Adrenal gland (tissue), 12 donors: ENCODE results near the gene DUSP7. TPM values are rescaled to one million over a fixed set of nuclear protein-coding genes. Genes with fewer than 3 reads are reported as not detected.

ENCODE experiments used
- DNase-seq, 7 donors: peaks; one replicate each; pipeline ENCODE4 v3.0.0-alpha.2; 2019 to 2020
- H3K27ac ChIP-seq, 5 donors: fragments of 200-600 bp; sonication (generic) in 4 of 5; 1 replicate in 3 of 5; 2 replicates in 2 of 5; pipeline versions ENCODE4 v1.5.1 to v1.8.0; 2016 to 2020; ENCODE audit warnings: mild to moderate bottlenecking in 1 of 5
- H3K27me3 ChIP-seq: fragments of 200-600 bp; 2 replicates; pipeline ENCODE4 v1.8.0; 2021
- H3K36me3 ChIP-seq, 2 donors: fragments of 200-600 bp; replicated peaks in 1 of 2; 1 replicate in 1 of 2; 2 replicates in 1 of 2; pipeline versions ENCODE4 v1.5.1 to v1.8.0; 2018 to 2022
- H3K4me1 ChIP-seq, 2 donors: fragments of 200-600 bp; replicated peaks in 1 of 2; 1 replicate in 1 of 2; 2 replicates in 1 of 2; pipeline versions ENCODE4 v1.5.1 to v1.8.0; 2018 to 2021
- H3K4me3 ChIP-seq, 4 donors: fragments of 200-600 bp; sonication (generic) in 3 of 4; one replicate each; pipeline ENCODE4 v1.5.1; 2016 to 2018
- H3K9me3 ChIP-seq, 3 donors: fragments of 200-600 bp; sonication (generic) in 1 of 3; replicated peaks in 1 of 3; 1 replicate in 2 of 3; 2 replicates in 1 of 3; pipeline versions ENCODE4 v1.5.1 to v1.8.0; 2016 to 2021
- POLR2A ChIP-seq, 2 donors: fragments of 450-650 bp; IDR thresholded peaks; one replicate each; pipeline ENCODE4 v1.6.1; 2017; ENCODE audit warnings: antibody characterized with exemption in 2 of 2, mild to moderate bottlenecking in 2 of 2, moderate library complexity in 1 of 2
- WGBS, 4 donors: extraction: QIAGEN DNeasy Blood & Tissue Kit in 2 of 4; methylation state at CpG; one replicate each; pipeline versions ENCODE4 v1.1.5 to v1.1.7; 2013 to 2017; 5-methylcytosine and 5-hydroxymethylcytosine counted together
- intact Hi-C, 2 donors: fragments of 100-400 bp; cut with DNase I; formaldehyde crosslinking; loops; one replicate each; pipeline versions ENCODE4 v1.14.1 to v1.15.0; 2022 to 2023
- polyA plus RNA-seq, 3 donors: library from polyadenylated mRNA; stranded (reverse); fragments of 200-250 nt in 2 of 3; fragments of 350-450 nt in 1 of 3; fragmentation: Illumina TruSeq in 1 of 3; extraction: RNeasy Lipid Tissue Mini Kit (QIAGEN cat#74804) in 1 of 3; gene quantifications; one replicate each; pipeline ENCODE4 v1.2.3, GENCODE V29; 2013 to 2014
- total RNA-seq, 9 donors: library from RNA; depleted of rRNA in 4 of 9; stranded (reverse); fragments of >200 nt in 4 of 9; fragments of 120-200 nt in 1 of 9; fragmentation: NEBNext Ultra II Directional in 1 of 9; extraction: Animal tissue kit (Norgen Biotek cat#: 25700) in 1 of 9; gene quantifications; one replicate each; pipeline versions ENCODE4 v1.1.0 to v1.2.4, GENCODE V29; 2013 to 2023
- TF ChIP-seq, protein P1 (sequence below), 6 experiments: fragments of 450-650 bp in 4 of 6; fragments of 200-600 bp in 2 of 6; sonication (generic) in 1 of 6; IDR thresholded peaks; 1 replicate in 5 of 6; 2 replicates in 1 of 6; pipeline versions ENCODE4 v1.5.1 to v1.8.0; 2016 to 2021; ENCODE audit warnings: antibody characterized with exemption in 6 of 6, mild to moderate bottlenecking in 2 of 6, moderate library complexity in 1 of 6
- donor health status: healthy with polysubstance abuse.
- donor health status: Bipolar disorder and iron deficiency.
- donor health status: DM: yes; HTN: yes; CAD: no.
- donor health status: DM: no; HTN: no; CAD: no.
- donor health status: DM: no; HTN: no; CAD: no.
- donor health status: DM: yes; HTN: yes; CAD: no.

The DUSP7 gene
- total and polyA plus RNA-seq, 12 donors, result 5.5 to 35.0 (median 14.4) TPM

DNA sequence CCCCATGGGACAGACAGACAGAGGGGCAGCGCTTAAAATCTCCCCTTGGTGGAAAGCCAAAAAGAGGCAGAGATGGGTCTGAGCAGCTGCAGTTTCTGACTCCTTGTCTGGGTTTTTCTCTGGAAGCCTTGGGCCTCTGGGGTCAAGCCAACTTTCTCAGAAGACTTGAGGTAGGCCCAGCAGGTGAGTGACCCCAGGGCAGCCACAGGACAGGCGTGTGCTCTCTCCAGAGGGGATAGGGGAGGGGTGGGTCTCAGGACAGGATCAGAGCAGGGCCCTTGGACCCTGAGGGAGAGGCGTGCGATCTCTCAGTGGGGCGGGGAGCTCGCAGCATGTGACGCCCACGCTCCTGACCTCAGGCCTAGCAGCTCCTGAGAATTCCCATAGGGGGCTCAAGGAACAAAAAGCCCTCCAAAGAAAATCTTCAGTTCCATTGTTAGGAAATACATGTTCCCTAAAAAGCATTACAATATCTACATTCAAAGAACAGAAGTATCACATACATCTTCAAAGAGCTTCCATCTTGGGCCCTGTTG is 34.6 kb upstream of the DUSP7 start:
- 81 to 97% (median 89%) methylated on average over 5 to 8 of the region's 8 CpGs for WGBS, 4 donors
- TF ChIP-seq, protein P1, sequence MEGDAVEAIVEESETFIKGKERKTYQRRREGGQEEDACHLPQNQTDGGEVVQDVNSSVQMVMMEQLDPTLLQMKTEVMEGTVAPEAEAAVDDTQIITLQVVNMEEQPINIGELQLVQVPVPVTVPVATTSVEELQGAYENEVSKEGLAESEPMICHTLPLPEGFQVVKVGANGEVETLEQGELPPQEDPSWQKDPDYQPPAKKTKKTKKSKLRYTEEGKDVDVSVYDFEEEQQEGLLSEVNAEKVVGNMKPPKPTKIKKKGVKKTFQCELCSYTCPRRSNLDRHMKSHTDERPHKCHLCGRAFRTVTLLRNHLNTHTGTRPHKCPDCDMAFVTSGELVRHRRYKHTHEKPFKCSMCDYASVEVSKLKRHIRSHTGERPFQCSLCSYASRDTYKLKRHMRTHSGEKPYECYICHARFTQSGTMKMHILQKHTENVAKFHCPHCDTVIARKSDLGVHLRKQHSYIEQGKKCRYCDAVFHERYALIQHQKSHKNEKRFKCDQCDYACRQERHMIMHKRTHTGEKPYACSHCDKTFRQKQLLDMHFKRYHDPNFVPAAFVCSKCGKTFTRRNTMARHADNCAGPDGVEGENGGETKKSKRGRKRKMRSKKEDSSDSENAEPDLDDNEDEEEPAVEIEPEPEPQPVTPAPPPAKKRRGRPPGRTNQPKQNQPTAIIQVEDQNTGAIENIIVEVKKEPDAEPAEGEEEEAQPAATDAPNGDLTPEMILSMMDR (IDR thresholded peaks at IDR 0.05), result no peak
- TF ChIP-seq POLR2A (IDR thresholded peaks at IDR 0.05), result no peak
- Histone ChIP-seq H3K4me1 (peaks cover 0 to 22% of the 10 kb centered on the region in 2 donors), H3K27ac (peak overlapping the region in 1 of 5 donors; percentile 63), H3K9me3 (no peaks in the 10 kb centered on the region), H3K4me3 (no peak overlapping the region), H3K36me3 (no peaks in the 10 kb centered on the region), H3K27me3 (no peaks in the 10 kb centered on the region)
- DNase-seq, result no peak
- intact Hi-C loops, result no loop called here

DNA sequence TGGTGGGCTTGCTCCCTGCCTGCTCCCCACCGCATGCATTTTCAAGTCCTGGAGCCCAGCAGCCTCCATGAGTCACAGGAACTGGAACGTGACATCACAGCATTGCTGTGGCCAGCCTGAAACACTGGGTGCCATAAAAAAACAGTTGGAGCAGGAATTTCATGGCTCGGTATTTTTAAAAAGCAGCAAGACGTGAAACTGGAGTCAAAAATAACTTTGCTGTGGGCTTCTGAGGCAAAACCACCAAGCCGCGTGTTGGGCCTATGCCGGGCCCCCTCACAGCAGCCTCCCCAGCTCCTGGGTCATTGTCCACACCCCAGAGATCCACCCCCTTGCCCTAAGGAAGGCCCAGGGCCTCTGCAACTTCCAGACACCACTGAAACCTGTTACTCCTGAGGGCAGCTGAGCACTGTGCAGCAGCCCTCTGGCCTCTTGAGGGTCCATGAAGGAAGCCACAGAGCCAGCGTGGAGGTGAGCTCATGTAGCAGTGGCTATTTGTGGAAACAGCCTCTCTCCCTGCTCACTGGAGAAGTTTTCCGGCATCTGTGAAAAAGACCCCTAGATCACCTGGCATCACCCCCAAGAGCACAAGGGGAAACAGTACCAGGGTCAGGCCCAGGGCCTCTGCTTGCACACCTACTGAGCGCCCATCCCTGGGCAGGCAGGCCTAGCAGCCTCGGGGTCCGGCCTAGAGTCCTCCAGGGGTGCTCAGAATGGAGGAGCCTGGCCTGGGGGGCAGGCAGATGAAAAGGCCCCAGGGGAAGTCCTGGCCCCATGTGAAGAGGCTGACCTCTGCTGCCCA is 34.0 kb upstream of the DUSP7 start:
- Histone ChIP-seq H3K27ac (peak overlapping the region in 3 of 5 donors; percentile 34 to 76 (median 63)), H3K36me3 (no peaks in the 10 kb centered on the region), H3K9me3 (no peaks in the 10 kb centered on the region), H3K4me3 (no peak overlapping the region), H3K4me1 (peaks cover 0 to 22% of the 10 kb centered on the region in 2 donors), H3K27me3 (no peaks in the 10 kb centered on the region)
- intact Hi-C loops, result no loop called here
- WGBS, 4 donors, result 64 to 74% (median 70%) methylated on average over 10 to 12 of the region's 12 CpGs
- peak in 5 of 7 donors; percentile 40 to 58 (median 42) for DNase-seq
- TF ChIP-seq POLR2A (IDR thresholded peaks at IDR 0.05), result no peak
- TF ChIP-seq, protein P1 (IDR thresholded peaks at IDR 0.05), result no peak

DNA sequence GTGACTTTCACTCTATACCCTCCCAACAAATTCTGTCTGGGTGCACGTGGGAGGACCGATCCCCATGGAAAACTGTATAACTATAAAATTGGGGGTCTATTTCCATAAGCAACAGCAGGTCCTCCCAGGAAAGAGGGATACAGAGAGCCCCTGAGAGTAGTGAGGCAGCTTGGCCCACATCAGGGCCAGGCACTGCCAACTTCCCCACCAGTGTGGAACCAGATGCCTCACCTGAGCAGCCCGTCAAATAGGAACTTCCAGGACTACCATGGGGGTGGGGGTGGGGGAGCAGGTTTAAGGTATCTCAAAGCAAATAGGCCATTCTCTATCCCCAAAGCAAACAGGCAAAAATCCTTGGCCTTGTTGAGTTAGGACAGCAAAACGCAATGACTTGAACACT is 33.3 kb upstream of the DUSP7 start:
- TF ChIP-seq POLR2A (IDR thresholded peaks at IDR 0.05), result no peak
- TF ChIP-seq, protein P1 (IDR thresholded peaks at IDR 0.05), result no peak
- 86 to 96% (median 90%) methylated on average over 4 of the region's 4 CpGs for WGBS, 4 donors
- no peaks in the 10 kb centered on the region for H3K36me3 ChIP-seq
- no peak overlapping the region for H3K4me3 ChIP-seq
- H3K9me3 ChIP-seq, result no peaks in the 10 kb centered on the region
- H3K27me3 ChIP-seq, result no peaks in the 10 kb centered on the region
- no peak for DNase-seq
- peaks cover 0 to 22% of the 10 kb centered on the region in 2 donors for H3K4me1 ChIP-seq
- peak overlapping the region in 2 of 5 donors; percentile 63 to 76 for H3K27ac ChIP-seq
- intact Hi-C loops, result no loop called here

DNA sequence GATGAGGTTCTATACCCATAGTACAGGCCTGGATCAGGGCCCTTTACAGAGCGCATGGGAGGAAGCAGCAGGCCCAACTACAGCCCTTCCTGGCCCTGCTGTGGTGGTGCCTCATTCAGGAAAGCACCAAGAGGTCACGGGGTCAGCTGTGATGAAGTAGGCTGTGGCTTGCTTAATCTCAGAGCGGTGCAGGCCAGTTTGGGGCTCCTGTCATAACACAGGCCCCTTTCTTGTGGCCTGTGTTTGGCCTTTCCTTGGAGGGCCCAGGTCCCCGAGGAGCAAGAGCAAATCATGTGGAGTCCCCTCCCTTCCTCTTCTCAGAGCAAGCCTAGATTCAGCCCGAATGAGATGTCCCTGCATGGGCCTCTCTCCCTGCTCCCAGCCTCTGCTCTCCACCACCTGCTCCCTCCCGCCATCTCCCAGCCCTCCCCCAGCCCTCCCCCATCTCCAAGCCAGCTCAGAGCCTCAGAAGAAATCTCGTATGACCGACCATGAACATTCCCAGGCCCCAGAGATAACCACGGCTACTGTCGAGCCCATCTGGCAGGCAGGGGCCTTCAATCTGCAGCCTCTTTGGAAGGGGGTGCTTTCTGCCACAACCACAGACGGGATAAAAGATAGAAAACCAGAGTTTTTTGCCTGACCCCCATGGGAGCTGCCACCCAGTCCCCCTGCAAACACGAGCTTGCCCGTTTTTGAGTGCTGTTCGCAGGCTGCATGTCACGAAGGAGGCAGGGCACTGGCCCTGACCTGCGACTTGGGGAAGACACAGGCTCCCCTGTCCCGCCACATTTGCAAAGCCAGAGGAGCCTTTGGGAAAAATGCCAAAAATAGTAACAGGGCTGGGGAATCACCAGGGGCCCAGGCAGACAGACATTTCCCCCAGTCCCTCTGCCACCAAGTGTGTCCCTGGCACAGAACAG is 32.3 kb upstream of the DUSP7 start:
- no peak for TF ChIP-seq POLR2A (IDR thresholded peaks at IDR 0.05)
- TF ChIP-seq, protein P1 (IDR thresholded peaks at IDR 0.05), result no peak
- Histone ChIP-seq H3K4me3 (no peak overlapping the region), H3K9me3 (no peaks in the 10 kb centered on the region), H3K36me3 (no peaks in the 10 kb centered on the region), H3K4me1 (peaks cover 0 to 22% of the 10 kb centered on the region in 2 donors), H3K27ac (peak overlapping the region in 1 of 5 donors; percentile 12), H3K27me3 (no peaks in the 10 kb centered on the region)
- intact Hi-C loops, result no loop called here
- WGBS, 4 donors, result 84 to 91% (median 88%) methylated on average over 15 to 17 of the region's 17 CpGs
- DNase-seq, result peak in 3 of 7 donors; percentile 35 to 43 (median 39)
